Measurements from ENCODE around the gene ACIN1.

Gene ACIN1

GRCh38 chr14:23091294-23092225 lies 3.4 kb downstream of the ACIN1 start:
- peaks cover 19% of the 10 kb centered on the region for H3K4me1 Mint-ChIP-seq (ENCODE audit: low read depth)
- H3K4me3 Mint-ChIP-seq = no peak overlapping the region
- DNase-seq (ENCODE audit: low spot score) = no peak
- H3K27ac Mint-ChIP-seq = no peak overlapping the region
- H3K9me3 Mint-ChIP-seq = no peaks in the 10 kb centered on the region
- H3K27me3 Mint-ChIP-seq (ENCODE audit: low read depth) = no peaks in the 10 kb centered on the region
- H3K36me3 Mint-ChIP-seq (ENCODE audit: low read depth) = peaks cover 43% of the 10 kb centered on the region

DNA sequence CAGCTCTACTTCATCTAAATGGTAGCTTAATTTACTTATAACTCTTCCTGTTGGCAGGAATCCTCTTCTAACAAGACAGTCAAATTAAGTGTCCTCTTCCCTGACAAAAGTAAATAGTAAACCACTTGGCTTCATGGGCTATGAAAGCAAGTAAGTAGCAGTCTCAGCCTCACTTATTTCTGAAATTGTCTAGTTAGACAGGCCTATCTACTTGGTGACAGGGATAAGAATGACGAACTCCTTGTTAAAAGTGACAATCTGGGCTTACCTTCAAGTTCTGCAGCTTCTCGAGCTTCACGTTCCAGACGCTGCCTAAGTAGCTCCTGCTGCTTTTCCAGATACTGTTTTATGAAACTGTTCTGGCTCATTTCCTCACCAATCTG lies 4.7 kb downstream of the ACIN1 start:
- Mint-ChIP-seq H3K9me3 (no peaks in the 10 kb centered on the region), H3K27ac (no peak overlapping the region), H3K27me3 (ENCODE audit: low read depth) (no peaks in the 10 kb centered on the region), H3K36me3 (ENCODE audit: low read depth) (peaks cover 49% of the 10 kb centered on the region), H3K4me1 (ENCODE audit: low read depth) (peaks cover 17% of the 10 kb centered on the region), H3K4me3 (no peak overlapping the region)
- no peak for DNase-seq (ENCODE audit: low spot score)

GRCh38 chr14:23089498-23090253 lies 5.3 kb downstream of the ACIN1 start:
- peaks cover 19% of the 10 kb centered on the region for H3K4me1 Mint-ChIP-seq (ENCODE audit: low read depth)
- H3K27ac Mint-ChIP-seq = no peak overlapping the region
- H3K27me3 Mint-ChIP-seq (ENCODE audit: low read depth) = no peaks in the 10 kb centered on the region
- DNase-seq (ENCODE audit: low spot score) = no peak
- H3K36me3 Mint-ChIP-seq (ENCODE audit: low read depth) = peaks cover 53% of the 10 kb centered on the region
- H3K4me3 Mint-ChIP-seq = no peak overlapping the region
- H3K9me3 Mint-ChIP-seq = no peaks in the 10 kb centered on the region

GRCh38 chr14:23086565-23086964 lies 8.4 kb downstream of the ACIN1 start:
- Mint-ChIP-seq H3K4me3 (no peak overlapping the region), H3K27ac (no peak overlapping the region), H3K9me3 (no peaks in the 10 kb centered on the region), H3K4me1 (ENCODE audit: low read depth) (peaks cover 8% of the 10 kb centered on the region), H3K27me3 (ENCODE audit: low read depth) (no peaks in the 10 kb centered on the region), H3K36me3 (ENCODE audit: low read depth) (peaks cover 48% of the 10 kb centered on the region)
- no peak for DNase-seq (ENCODE audit: low spot score)

GRCh38 chr14:23085458-23085857 lies 9.5 kb downstream of the ACIN1 start:
- H3K27me3 Mint-ChIP-seq (ENCODE audit: low read depth) = no peaks in the 10 kb centered on the region
- no peak overlapping the region for H3K4me3 Mint-ChIP-seq
- peaks cover 6% of the 10 kb centered on the region for H3K4me1 Mint-ChIP-seq (ENCODE audit: low read depth)
- H3K36me3 Mint-ChIP-seq (ENCODE audit: low read depth) = peaks cover 55% of the 10 kb centered on the region
- H3K27ac Mint-ChIP-seq = no peak overlapping the region
- DNase-seq (ENCODE audit: low spot score) = no peak
- no peaks in the 10 kb centered on the region for H3K9me3 Mint-ChIP-seq

DNA sequence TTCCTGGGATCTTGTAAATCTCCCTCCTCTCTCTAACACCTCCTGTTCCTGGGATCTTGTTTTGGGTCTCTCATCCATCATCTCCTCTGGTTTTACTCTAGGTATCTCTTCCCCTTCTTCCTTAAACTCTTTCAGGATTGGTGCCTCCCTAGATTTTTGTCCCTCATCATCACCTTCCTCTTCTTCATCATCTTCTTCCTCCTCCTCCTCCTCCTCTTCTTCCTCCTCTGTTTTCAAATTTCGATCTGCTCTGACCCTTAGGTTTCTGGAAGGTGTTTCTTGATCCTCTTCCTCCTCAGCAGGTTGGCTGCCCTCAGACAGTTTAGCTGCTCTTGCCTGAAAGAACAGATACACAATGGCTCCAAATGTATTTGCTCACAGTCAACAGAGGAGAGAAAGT lies 14.5 kb downstream of the ACIN1 start:
- Mint-ChIP-seq H3K36me3 (ENCODE audit: low read depth) (peaks cover 67% of the 10 kb centered on the region), H3K4me1 (ENCODE audit: low read depth) (peaks cover 2% of the 10 kb centered on the region), H3K9me3 (no peaks in the 10 kb centered on the region), H3K27ac (no peak overlapping the region), H3K27me3 (ENCODE audit: low read depth) (no peaks in the 10 kb centered on the region), H3K4me3 (no peak overlapping the region)
- DNase-seq (ENCODE audit: low spot score) = no peak

DNA sequence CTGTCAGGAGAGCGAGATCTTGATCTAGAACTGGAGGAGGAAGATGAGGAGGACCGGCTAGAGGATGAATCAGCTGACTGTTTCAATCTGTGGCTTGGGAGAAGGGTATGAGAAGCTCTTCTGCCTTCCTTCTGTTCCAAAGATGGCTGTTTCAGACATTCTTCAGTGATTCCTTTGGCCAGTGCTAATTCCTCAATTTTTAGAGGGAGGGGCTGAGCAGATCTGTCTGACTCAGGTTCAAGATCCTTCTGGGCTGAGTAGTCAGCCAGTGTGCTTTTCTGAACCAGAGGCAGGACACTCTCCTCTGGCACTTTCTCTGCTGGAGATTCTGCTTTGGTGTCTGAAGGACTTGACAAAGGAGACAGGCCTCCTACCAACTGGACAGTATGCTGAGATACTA lies 15.2 kb downstream of the ACIN1 start:
- no peak for DNase-seq (ENCODE audit: low spot score)
- Mint-ChIP-seq H3K27ac (no peak overlapping the region), H3K4me3 (no peak overlapping the region), H3K4me1 (ENCODE audit: low read depth) (peaks cover 2% of the 10 kb centered on the region), H3K27me3 (ENCODE audit: low read depth) (no peaks in the 10 kb centered on the region), H3K9me3 (no peaks in the 10 kb centered on the region), H3K36me3 (ENCODE audit: low read depth) (peaks cover 68% of the 10 kb centered on the region)

DNA sequence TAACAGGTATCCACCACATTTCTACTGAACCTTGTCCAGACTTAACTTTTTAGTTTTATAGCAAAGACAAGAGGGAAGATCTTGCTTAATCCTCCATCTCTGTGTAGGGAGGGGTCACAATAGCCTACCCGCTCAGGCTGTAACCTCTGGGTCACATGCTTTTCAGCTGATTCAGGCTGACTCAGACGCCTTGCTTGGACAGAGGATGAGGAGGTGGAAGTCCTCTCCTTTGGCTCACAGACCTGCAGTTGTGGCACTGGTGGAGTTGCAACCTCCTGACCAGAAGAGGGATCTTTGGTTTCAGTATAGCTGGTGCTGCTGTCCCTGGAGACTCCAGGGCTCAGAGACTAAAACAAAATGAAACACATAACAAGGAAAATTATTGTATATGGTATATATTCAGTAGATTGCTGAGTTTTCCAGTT lies 16.2 kb downstream of the ACIN1 start:
- H3K36me3 Mint-ChIP-seq (ENCODE audit: low read depth) = peaks cover 69% of the 10 kb centered on the region
- no peak overlapping the region for H3K27ac Mint-ChIP-seq
- no peaks in the 10 kb centered on the region for H3K27me3 Mint-ChIP-seq (ENCODE audit: low read depth)
- DNase-seq (ENCODE audit: low spot score) = no peak
- no peaks in the 10 kb centered on the region for H3K9me3 Mint-ChIP-seq
- peaks cover 1% of the 10 kb centered on the region for H3K4me1 Mint-ChIP-seq (ENCODE audit: low read depth)
- H3K4me3 Mint-ChIP-seq = no peak overlapping the region

DNA sequence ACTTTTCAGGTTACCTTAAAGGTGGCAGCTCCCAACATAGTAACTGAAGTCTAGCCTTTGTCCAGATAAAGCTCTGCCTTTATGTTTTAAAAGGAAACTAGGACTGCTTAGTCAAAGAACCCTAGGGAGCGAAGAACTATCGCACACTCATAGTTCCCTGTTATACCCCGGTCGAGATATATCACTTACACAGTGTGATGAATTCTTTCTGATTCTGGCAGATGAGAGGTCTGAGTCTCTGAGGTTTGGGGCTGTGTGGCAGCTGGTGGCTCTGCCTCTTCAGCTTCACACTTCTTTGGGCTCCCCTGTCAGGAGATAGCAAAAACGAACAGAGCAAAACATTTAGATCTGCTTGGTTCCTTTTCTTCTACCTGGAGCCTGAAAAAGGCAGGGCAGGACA lies 17.0 kb downstream of the ACIN1 start:
- no peak overlapping the region for H3K27ac Mint-ChIP-seq
- peaks cover 65% of the 10 kb centered on the region for H3K36me3 Mint-ChIP-seq (ENCODE audit: low read depth)
- no peak for DNase-seq (ENCODE audit: low spot score)
- H3K4me3 Mint-ChIP-seq = no peak overlapping the region
- peaks cover 1% of the 10 kb centered on the region for H3K4me1 Mint-ChIP-seq (ENCODE audit: low read depth)
- H3K27me3 Mint-ChIP-seq (ENCODE audit: low read depth) = no peaks in the 10 kb centered on the region
- H3K9me3 Mint-ChIP-seq = no peaks in the 10 kb centered on the region

DNA sequence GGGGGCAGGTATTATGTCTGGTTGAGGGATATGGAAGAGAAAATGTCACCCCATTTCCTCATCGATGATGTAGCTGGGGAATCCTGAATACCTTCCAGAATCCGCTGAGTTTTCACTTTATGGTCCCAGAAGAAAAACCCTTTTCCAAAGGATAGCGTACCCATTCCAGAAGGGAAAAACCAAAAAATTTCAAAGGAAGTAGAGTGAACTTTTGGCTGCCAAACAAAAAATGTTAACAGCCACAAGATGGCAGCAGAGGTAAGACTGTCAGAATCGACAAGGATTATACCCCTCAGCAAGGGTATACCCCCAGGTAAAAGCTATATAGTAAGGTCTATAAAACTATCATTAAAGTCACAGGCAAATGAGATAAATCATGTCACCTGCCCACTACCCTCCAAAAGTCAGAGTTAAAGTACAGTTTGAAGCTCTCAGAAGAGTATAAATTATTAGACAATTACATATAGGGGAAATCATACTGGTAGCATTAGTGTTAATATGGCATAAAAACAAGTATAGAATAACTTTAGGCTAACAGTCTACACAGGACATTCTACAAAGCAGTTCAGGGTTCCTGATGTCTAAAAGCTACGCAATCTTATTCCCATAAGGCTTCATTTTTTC lies 18.0 kb downstream of the ACIN1 start:
- no peak overlapping the region for H3K4me3 Mint-ChIP-seq
- peaks cover 69% of the 10 kb centered on the region for H3K36me3 Mint-ChIP-seq (ENCODE audit: low read depth)
- H3K27me3 Mint-ChIP-seq (ENCODE audit: low read depth) = no peaks in the 10 kb centered on the region
- no peaks in the 10 kb centered on the region for H3K9me3 Mint-ChIP-seq
- DNase-seq (ENCODE audit: low spot score) = no peak
- H3K4me1 Mint-ChIP-seq (ENCODE audit: low read depth) = peaks cover 8% of the 10 kb centered on the region
- H3K27ac Mint-ChIP-seq = no peak overlapping the region

GRCh38 chr14:23074906-23075305 lies 20.0 kb downstream of the ACIN1 start:
- no peaks in the 10 kb centered on the region for H3K9me3 Mint-ChIP-seq
- peaks cover 64% of the 10 kb centered on the region for H3K36me3 Mint-ChIP-seq (ENCODE audit: low read depth)
- H3K27ac Mint-ChIP-seq = no peak overlapping the region
- H3K27me3 Mint-ChIP-seq (ENCODE audit: low read depth) = no peaks in the 10 kb centered on the region
- DNase-seq (ENCODE audit: low spot score) = no peak
- H3K4me1 Mint-ChIP-seq (ENCODE audit: low read depth) = peaks cover 23% of the 10 kb centered on the region
- no peak overlapping the region for H3K4me3 Mint-ChIP-seq

GRCh38 chr14:23071921-23072539 lies 22.9 kb downstream of the ACIN1 start:
- Mint-ChIP-seq H3K27ac (peak overlapping the region; percentile 89), H3K27me3 (ENCODE audit: low read depth) (no peaks in the 10 kb centered on the region), H3K4me3 (peak overlapping the region; percentile 93), H3K4me1 (ENCODE audit: low read depth) (peaks cover 30% of the 10 kb centered on the region), H3K9me3 (no peaks in the 10 kb centered on the region), H3K36me3 (ENCODE audit: low read depth) (peaks cover 54% of the 10 kb centered on the region)
- DNase-seq (ENCODE audit: low spot score) = no peak

DNA sequence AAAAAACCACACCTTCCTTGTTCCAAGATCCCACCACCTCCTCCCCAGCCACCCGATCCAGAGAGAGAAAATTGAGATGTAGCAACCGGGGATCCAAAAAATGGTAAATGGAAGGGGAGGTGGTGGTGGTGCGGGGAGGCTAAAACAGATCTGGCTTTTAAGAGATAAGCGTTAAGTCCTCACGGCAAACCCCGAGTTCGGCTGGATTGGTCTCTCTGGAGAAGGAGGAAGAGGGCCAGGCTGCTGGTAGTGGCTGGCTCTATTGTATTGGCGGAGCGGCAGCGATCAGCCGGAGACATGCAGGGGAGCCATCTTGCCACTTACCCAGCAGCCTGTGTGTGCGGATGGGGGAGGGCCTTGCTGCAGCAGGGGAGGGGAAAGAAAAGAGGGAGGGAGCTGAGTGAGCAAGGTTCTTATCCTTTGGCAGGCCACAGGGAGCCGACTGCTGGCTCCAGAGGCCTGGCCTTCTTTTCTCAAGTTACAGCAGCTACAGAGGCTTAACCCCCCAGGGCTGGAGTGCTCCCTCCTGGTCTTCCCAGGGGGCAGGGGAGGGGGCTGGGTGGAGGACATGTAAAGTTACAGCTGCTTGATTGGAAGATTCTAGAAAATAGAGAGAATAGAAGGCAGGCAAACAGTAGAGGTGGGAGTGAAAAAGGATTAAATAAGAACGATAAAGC lies 23.6 kb downstream of the ACIN1 start:
- H3K36me3 Mint-ChIP-seq (ENCODE audit: low read depth) = peaks cover 56% of the 10 kb centered on the region
- peaks cover 30% of the 10 kb centered on the region for H3K4me1 Mint-ChIP-seq (ENCODE audit: low read depth)
- H3K27ac Mint-ChIP-seq = peak overlapping the region; percentile 89
- peak overlapping the region; percentile 93 for H3K4me3 Mint-ChIP-seq
- no peaks in the 10 kb centered on the region for H3K27me3 Mint-ChIP-seq (ENCODE audit: low read depth)
- peak; percentile 76 for DNase-seq (ENCODE audit: low spot score)
- H3K9me3 Mint-ChIP-seq = no peaks in the 10 kb centered on the region
